ENCODE data around the gene DNAJC7. TPM values are rescaled to one million over a fixed set of nuclear protein-coding genes. Genes with fewer than 3 reads are reported as not detected.
A peak's percentile ranks its signal among the peaks of the same experiment; 100 is the strongest.

DNAJC7 gene
- total RNA-seq, 1 donor from 2014 or later, result 124 TPM

DNA sequence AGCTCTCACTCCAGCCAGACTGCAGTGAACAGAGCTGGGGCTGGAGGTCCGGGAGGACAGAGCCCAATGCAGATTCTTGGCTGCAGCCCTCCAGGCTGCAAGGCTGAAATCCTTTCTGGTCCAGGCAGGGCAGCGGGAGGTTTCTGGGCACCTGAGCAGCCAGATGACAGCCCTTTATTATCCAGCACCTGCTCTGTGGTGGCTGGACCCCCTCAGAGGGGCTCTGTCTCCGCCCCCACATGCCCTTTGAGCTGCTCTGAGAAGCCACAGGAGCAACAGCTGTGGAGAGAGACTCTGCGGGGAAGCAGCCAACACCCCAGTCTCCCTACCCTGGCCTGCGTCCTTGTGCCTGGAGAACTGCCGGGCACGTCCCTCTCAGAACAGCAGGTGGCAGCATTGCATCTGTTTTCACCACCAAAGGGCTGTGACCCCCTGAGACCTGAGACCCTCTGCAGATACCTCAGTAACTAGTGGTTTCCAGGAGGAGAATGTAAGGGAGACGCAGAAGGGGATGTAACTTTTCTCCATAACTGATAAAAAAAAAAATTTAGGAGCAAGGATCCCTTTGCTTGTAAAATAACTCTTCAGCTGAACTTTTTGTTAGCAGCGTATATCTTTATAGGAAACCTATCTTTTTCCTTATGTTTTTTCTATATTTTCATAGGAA lies 54.3 kb downstream of the DNAJC7 start:
- no peaks in the 10 kb centered on the region for H3K36me3 Mint-ChIP-seq (ENCODE audit: unreplicated experiment)
- H3K27ac Mint-ChIP-seq (ENCODE audit: unreplicated experiment), result peak overlapping the region; percentile 64
- H3K9me3 Mint-ChIP-seq (ENCODE audit: unreplicated experiment), result peaks cover 7% of the 10 kb centered on the region
- H3K4me3 Mint-ChIP-seq (ENCODE audit: unreplicated experiment), result no peak overlapping the region
- TF ChIP-seq, protein P1, sequence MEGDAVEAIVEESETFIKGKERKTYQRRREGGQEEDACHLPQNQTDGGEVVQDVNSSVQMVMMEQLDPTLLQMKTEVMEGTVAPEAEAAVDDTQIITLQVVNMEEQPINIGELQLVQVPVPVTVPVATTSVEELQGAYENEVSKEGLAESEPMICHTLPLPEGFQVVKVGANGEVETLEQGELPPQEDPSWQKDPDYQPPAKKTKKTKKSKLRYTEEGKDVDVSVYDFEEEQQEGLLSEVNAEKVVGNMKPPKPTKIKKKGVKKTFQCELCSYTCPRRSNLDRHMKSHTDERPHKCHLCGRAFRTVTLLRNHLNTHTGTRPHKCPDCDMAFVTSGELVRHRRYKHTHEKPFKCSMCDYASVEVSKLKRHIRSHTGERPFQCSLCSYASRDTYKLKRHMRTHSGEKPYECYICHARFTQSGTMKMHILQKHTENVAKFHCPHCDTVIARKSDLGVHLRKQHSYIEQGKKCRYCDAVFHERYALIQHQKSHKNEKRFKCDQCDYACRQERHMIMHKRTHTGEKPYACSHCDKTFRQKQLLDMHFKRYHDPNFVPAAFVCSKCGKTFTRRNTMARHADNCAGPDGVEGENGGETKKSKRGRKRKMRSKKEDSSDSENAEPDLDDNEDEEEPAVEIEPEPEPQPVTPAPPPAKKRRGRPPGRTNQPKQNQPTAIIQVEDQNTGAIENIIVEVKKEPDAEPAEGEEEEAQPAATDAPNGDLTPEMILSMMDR (IDR thresholded peaks at IDR 0.05; ENCODE audit: partially characterized antibody, unreplicated experiment), result peak; percentile 78
- H3K27me3 Mint-ChIP-seq (ENCODE audit: unreplicated experiment), result peaks cover 8% of the 10 kb centered on the region
- H3K4me1 Mint-ChIP-seq (ENCODE audit: low read depth, unreplicated experiment), result peaks cover 27% of the 10 kb centered on the region
- DNase-seq, result peak; percentile 92

DNA sequence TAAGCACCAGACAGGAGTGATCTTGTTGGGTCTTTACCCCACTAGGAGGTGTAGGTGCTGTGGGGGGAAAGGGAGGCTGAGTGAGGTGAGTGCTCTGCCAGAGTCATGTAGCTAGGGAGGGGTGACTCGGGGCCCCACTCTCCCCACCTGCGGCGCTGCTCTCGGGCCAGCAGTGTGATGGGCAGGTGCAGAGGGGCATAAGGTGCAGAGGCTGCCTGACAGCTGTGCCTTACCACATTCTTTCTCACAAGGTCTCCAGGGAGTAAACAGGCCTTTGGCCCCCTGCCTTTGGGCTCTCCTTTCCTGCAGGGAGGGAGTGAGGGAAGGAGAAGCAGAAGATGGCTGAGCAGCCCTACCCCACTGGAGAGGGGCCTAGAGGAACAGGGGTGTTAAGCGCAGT lies 55.1 kb downstream of the DNAJC7 start:
- H3K27ac Mint-ChIP-seq (ENCODE audit: unreplicated experiment), result peak overlapping the region; percentile 64
- peaks cover 28% of the 10 kb centered on the region for H3K4me1 Mint-ChIP-seq (ENCODE audit: low read depth, unreplicated experiment)
- H3K36me3 Mint-ChIP-seq (ENCODE audit: unreplicated experiment), result no peaks in the 10 kb centered on the region
- H3K27me3 Mint-ChIP-seq (ENCODE audit: unreplicated experiment), result peaks cover 8% of the 10 kb centered on the region
- no peak overlapping the region for H3K4me3 Mint-ChIP-seq (ENCODE audit: unreplicated experiment)
- TF ChIP-seq, protein P1 (IDR thresholded peaks at IDR 0.05; ENCODE audit: partially characterized antibody, unreplicated experiment), result no peak
- no peak for DNase-seq
- H3K9me3 Mint-ChIP-seq (ENCODE audit: unreplicated experiment), result peaks cover 7% of the 10 kb centered on the region

GRCh38 chr17:41959336-41960095 lies 57.7 kb downstream of the DNAJC7 start:
- H3K4me3 Mint-ChIP-seq (ENCODE audit: unreplicated experiment), result no peak overlapping the region
- H3K4me1 Mint-ChIP-seq (ENCODE audit: low read depth, unreplicated experiment), result peaks cover 23% of the 10 kb centered on the region
- no peak overlapping the region for H3K27ac Mint-ChIP-seq (ENCODE audit: unreplicated experiment)
- TF ChIP-seq, protein P1 (IDR thresholded peaks at IDR 0.05; ENCODE audit: partially characterized antibody, unreplicated experiment), result peak; percentile 46
- peak; percentile 63 for DNase-seq
- no peaks in the 10 kb centered on the region for H3K36me3 Mint-ChIP-seq (ENCODE audit: unreplicated experiment)
- H3K9me3 Mint-ChIP-seq (ENCODE audit: unreplicated experiment), result peaks cover 6% of the 10 kb centered on the region
- H3K27me3 Mint-ChIP-seq (ENCODE audit: unreplicated experiment), result peaks cover 2% of the 10 kb centered on the region

DNA sequence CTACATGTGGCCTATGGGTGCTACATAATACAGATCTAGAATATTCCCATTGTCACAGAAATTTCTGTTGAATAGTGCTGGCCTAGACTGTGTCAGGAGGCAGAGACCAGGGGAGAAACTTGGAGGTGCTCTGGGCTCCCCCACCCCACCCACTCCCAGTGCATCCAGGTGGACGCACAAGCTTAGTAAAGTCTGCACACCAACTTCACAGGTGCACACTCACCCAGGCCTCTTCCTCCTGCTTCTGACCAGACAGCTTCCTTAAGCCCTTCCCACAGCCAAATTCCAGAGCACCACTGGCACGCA lies 58.3 kb downstream of the DNAJC7 start:
- H3K27ac Mint-ChIP-seq (ENCODE audit: unreplicated experiment), result no peak overlapping the region
- TF ChIP-seq, protein P1 (IDR thresholded peaks at IDR 0.05; ENCODE audit: partially characterized antibody, unreplicated experiment), result no peak
- H3K36me3 Mint-ChIP-seq (ENCODE audit: unreplicated experiment), result no peaks in the 10 kb centered on the region
- H3K4me3 Mint-ChIP-seq (ENCODE audit: unreplicated experiment), result no peak overlapping the region
- H3K4me1 Mint-ChIP-seq (ENCODE audit: low read depth, unreplicated experiment), result peaks cover 23% of the 10 kb centered on the region
- H3K9me3 Mint-ChIP-seq (ENCODE audit: unreplicated experiment), result peaks cover 6% of the 10 kb centered on the region
- peaks cover 2% of the 10 kb centered on the region for H3K27me3 Mint-ChIP-seq (ENCODE audit: unreplicated experiment)
- DNase-seq, result no peak

GRCh38 chr17:41957869-41958439 lies 59.3 kb downstream of the DNAJC7 start:
- TF ChIP-seq, protein P1 (IDR thresholded peaks at IDR 0.05; ENCODE audit: partially characterized antibody, unreplicated experiment), result no peak
- peaks cover 6% of the 10 kb centered on the region for H3K9me3 Mint-ChIP-seq (ENCODE audit: unreplicated experiment)
- H3K4me1 Mint-ChIP-seq (ENCODE audit: low read depth, unreplicated experiment), result peaks cover 20% of the 10 kb centered on the region
- H3K4me3 Mint-ChIP-seq (ENCODE audit: unreplicated experiment), result no peak overlapping the region
- peaks cover 2% of the 10 kb centered on the region for H3K27me3 Mint-ChIP-seq (ENCODE audit: unreplicated experiment)
- no peaks in the 10 kb centered on the region for H3K36me3 Mint-ChIP-seq (ENCODE audit: unreplicated experiment)
- DNase-seq, result no peak
- H3K27ac Mint-ChIP-seq (ENCODE audit: unreplicated experiment), result no peak overlapping the region

Measured in glutamatergic neuron (in vitro differentiated cells).